NOMO-1 treated with dmso at 0.1 percent for 144 hours (cell line): Measurements from ENCODE around the gene EXOC5.

ENCODE experiments used
- DNase-seq: peaks from one replicate; lab custom pipeline; 2025; ENCODE audit not compliant: unreplicated experiment; lab: John Stamatoyannopoulos, UW

The EXOC5 gene

GRCh38 chr14:57168138-57168679 is 100.5 kb downstream of the EXOC5 start:
- DNase-seq = no peak

DNA sequence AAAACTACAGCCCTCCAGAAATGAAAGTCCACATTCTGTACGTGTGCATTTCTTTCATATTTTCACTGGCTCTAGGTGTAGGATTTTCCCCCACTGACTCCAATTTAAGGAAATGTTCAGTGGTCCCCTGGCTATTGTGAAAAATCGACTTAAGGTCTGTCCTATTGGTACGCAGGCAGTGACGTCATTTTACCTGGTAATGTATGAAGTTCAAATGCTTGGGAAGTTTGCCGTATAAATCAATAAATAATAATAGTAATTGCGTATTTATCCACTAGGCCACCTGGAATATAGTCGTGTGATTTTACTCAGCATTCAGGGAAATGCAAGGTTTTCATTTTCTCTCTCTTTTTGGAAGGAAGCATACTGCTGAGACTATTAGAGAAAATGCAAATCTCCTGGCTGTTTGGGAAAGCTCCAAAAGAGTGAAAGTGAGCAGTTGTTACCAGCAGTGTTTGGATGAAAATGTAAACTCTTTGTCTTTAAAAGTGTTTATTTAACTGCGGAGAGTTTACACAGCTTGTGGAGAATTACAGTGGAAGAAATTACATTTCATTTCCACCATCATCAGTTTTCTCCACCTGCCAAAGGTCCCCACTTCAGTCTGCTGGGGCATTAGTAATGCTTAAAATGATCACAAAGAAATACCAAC is 107.0 kb downstream of the EXOC5 start:
- DNase-seq = no peak

DNA sequence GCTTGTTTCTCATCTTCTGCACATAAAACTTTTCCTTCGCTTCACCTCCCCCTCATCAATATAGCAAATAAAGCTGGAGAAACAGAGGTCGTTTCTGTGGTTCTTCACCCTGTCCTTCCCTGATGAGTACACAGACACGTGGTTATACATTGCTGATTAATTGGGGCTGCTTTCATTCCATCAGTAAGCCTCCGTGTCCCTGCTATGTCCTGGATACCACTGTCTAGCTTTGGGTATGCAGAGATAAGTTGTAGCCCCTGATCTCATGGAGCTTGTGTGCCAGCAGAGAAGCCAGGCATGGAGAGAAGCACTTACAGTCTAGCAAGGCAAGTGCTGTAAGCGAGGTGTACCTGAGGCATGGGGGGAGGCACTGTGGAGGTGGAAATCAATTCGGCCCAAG is 108.4 kb downstream of the EXOC5 start:
- no peak for DNase-seq

- DNase-seq = no peak
These were observed 115.4 kb downstream of the EXOC5 start for GRCh38 chr14:57153286-57153685.
